ENCODE measurements around the gene NBEAL1.
"Not testable (repeated sequence)": the region's sequence is repeated elsewhere in the genome, so short reads cannot be mapped to it uniquely, and the experiment has no call there.

Gene NBEAL1

DNA sequence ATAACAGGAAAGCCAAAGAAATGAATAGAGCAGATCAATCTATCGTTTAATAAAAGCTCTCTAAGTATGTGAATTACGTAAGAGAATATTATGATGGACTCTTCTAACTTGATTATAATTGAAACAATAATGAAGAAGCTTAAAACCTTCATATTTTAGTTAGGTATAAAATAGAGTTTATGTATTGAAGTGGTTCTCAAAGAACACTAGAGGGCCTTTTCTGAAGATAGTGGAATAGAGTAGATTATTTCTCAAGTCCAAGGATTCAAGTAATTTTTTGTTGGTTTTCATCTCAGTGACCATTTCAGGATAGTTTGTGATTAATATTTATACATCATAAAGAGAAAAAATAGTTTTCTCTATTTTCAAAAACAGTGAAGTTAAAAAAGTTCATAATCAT, 97.7 kb downstream of the NBEAL1 start:
- Mint-ChIP-seq H3K9me3 (no peaks in the 10 kb centered on the region), H3K36me3 (ENCODE audit: low read depth) (peaks cover 39% of the 10 kb centered on the region), H3K27me3 (no peaks in the 10 kb centered on the region), H3K4me1 (ENCODE audit: low read depth) (no peaks in the 10 kb centered on the region), H3K27ac (no peak overlapping the region), H3K4me3 (no peak overlapping the region)
- no peak for DNase-seq

DNA sequence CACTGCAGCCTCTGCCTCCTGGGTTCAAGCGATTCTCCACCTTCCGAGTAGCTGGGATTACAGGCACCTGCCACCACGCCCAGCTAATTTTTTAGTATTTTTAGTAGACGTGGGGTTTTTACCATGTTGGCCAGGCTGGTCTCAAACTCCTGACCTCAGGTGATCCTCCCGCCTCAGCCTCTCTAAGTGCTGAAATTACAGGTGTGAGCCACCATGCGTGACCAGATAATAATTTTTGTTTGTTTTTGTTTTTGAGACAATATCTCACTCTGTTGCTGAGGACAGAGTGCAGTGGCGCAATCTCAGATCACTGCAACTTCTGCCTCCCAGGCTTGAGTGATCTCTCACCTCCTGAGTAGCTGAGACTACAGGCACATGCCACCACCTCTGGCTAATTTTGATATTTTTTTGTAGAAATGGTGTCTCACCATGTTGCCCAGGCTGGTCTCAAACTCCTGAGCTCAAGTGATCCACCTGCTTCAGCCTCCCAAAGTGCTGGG, 100.6 kb downstream of the NBEAL1 start:
- not testable (repeated sequence) for H3K9me3 Mint-ChIP-seq, DNase-seq
- peaks cover 32% of the 10 kb centered on the region for H3K36me3 Mint-ChIP-seq (ENCODE audit: low read depth)

DNA sequence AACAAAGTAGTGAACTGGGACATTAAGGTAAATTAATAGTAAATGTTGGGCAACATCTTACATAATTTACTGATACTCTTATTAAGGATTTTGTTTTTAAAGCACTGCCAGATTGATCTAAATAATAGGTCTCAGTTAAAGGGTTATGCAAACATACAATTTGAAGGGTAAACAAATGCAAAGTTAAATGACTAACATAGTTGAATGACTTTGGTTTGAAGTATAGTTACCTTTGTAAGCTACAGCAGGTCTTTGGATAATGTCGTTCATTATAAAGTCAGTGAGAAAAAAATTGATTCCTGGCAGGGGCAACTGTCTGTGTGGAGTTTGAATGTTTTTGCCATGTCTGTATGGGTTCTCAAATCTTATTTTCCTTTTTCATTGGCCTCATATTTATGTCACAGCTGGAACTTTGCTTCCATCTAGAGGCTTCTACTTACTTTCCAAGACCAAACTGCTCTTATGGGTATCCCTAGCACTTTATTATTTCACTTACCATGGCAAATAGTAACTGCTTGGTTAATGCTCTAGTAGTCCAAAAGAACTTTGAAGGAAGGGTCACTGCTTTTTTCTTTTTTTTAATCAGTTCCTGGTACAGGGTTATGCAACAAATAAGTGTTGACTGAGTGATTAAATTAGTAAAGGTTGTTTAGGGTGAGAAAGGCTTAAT, 107.8 kb downstream of the NBEAL1 start:
- H3K27ac Mint-ChIP-seq, result no peak overlapping the region
- no peaks in the 10 kb centered on the region for H3K27me3 Mint-ChIP-seq
- H3K36me3 Mint-ChIP-seq (ENCODE audit: low read depth), result peaks cover 1% of the 10 kb centered on the region
- DNase-seq, result no peak
- H3K4me3 Mint-ChIP-seq, result no peak overlapping the region
- no peaks in the 10 kb centered on the region for H3K4me1 Mint-ChIP-seq (ENCODE audit: low read depth)
- no peaks in the 10 kb centered on the region for H3K9me3 Mint-ChIP-seq

More for the DNA sequence above, 100.6 kb downstream of the NBEAL1 start:
- not testable (repeated sequence) for H3K27ac Mint-ChIP-seq; H3K4me1 Mint-ChIP-seq (ENCODE audit: low read depth); H3K4me3 Mint-ChIP-seq; H3K27me3 Mint-ChIP-seq

DNA sequence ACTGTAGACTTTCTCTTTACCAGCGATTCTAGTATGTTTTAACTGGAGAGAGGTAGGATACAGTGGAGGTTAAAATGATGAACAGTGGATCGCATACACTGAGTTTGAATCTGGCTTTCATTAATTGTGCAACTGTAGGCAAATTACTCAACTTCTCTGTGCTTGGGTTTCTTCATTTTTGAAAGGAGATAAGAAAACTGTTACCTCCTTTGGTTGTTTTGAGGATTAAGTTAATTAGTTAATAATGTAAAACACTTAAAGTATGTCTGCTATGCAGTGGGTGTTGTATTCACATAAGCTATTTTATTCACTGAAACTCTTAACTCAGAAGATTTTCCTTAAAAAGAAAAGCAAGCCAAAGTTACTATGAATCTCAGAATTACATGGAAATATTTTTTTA, 112.3 kb downstream of the NBEAL1 start:
- no peaks in the 10 kb centered on the region for H3K9me3 Mint-ChIP-seq
- no peak for DNase-seq
- H3K4me1 Mint-ChIP-seq (ENCODE audit: low read depth), result no peaks in the 10 kb centered on the region
- H3K27me3 Mint-ChIP-seq, result no peaks in the 10 kb centered on the region
- H3K36me3 Mint-ChIP-seq (ENCODE audit: low read depth), result peaks cover 7% of the 10 kb centered on the region
- H3K27ac Mint-ChIP-seq, result no peak overlapping the region
- no peak overlapping the region for H3K4me3 Mint-ChIP-seq

DNA sequence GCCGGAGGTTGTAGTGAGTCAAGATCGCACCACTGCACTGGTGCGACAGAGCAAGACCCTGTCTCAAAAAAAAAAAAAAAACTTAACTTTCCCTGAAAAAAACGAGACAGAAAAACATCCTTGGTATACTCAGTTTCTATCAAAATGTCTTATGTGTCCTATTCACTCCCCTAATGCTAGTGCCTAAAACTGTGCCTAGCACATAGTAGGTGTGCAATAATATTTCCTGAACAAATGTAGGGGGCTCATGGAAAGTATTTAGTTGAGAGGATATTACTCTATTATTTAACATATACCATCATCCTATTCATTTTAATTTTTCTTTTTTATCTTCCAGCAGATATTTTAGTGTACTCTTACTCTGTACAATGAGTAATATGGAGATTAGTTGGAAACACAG, 120.4 kb downstream of the NBEAL1 start:
- Mint-ChIP-seq H3K4me3 (no peak overlapping the region), H3K27ac (no peak overlapping the region), H3K27me3 (no peaks in the 10 kb centered on the region), H3K4me1 (ENCODE audit: low read depth) (no peaks in the 10 kb centered on the region), H3K9me3 (no peaks in the 10 kb centered on the region), H3K36me3 (ENCODE audit: low read depth) (no peaks in the 10 kb centered on the region)
- no peak for DNase-seq

DNA sequence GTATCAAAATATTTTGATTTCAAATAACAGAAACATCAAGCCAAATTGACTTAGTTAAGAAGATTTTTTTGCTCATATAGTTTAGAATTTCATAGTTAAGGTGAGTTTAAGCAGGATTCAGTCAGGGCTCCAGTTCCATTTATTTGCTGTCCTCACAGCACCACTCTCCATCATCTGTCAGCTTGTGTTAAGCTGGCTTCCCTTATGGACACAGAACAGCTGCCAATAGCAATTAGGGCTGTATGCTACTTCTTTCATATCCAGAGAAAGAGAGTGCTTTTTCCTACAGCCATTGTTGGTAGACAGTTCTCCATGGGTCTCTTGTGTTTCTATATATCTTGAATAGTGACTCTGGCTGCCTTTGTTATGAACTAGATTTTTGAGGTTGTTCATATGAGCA, 128.7 kb downstream of the NBEAL1 start:
- Mint-ChIP-seq H3K4me1 (ENCODE audit: low read depth) (no peaks in the 10 kb centered on the region), H3K27me3 (no peaks in the 10 kb centered on the region)
- DNase-seq, result no peak

DNA sequence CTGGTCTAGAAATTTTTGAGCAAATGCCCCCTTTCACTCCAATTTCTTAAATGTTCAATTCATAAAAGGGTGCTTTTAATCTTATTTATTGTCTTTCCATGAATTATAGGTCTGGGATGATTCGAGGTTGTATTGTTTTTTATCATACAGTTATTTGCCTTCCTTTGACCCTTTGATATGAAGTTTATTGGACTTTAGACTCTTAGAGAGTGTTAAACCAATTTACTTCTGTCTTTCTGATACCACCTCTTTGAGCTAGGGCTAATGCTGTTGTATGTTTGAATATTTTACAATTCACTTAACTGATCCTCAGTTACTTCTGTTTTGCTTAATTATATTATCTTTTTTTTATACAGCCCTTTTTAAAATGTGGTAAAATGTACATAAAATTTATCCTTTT, 134.5 kb downstream of the NBEAL1 start:
- Mint-ChIP-seq H3K4me1 (ENCODE audit: low read depth) (no peaks in the 10 kb centered on the region), H3K36me3 (ENCODE audit: low read depth) (peaks cover 14% of the 10 kb centered on the region), H3K27me3 (no peaks in the 10 kb centered on the region), H3K9me3 (no peaks in the 10 kb centered on the region), H3K4me3 (no peak overlapping the region), H3K27ac (no peak overlapping the region)
- DNase-seq, result no peak

More for the DNA sequence above, 128.7 kb downstream of the NBEAL1 start:
- H3K36me3 Mint-ChIP-seq (ENCODE audit: low read depth), result no peaks in the 10 kb centered on the region
- no peaks in the 10 kb centered on the region for H3K9me3 Mint-ChIP-seq
- H3K4me3 Mint-ChIP-seq, result no peak overlapping the region
- H3K27ac Mint-ChIP-seq, result no peak overlapping the region

DNA sequence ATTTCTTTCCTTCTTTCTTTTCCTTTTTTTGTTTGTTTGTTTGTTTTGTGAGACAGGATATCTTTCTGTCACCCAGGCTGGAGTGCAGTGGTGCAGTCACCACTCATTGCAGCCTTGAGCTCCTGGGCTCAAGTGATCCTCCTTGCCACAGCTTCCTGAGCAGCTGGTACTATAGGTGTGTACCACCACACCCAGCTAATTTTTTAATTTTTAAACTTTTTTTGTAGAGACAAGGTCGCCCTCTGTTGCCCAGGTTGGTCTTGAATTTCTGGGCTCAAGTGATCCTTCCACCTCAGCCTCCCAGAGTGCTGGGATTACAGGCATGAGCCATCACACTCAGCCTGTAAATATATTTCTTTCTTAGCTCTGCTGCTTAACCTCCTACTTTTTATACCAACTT, 140.7 kb downstream of the NBEAL1 start:
- Mint-ChIP-seq H3K36me3 (ENCODE audit: low read depth) (peaks cover 4% of the 10 kb centered on the region), H3K27me3 (no peaks in the 10 kb centered on the region), H3K9me3 (no peaks in the 10 kb centered on the region), H3K4me1 (ENCODE audit: low read depth) (peaks cover 7% of the 10 kb centered on the region), H3K27ac (no peak overlapping the region), H3K4me3 (no peak overlapping the region)
- DNase-seq, result no peak

DNA sequence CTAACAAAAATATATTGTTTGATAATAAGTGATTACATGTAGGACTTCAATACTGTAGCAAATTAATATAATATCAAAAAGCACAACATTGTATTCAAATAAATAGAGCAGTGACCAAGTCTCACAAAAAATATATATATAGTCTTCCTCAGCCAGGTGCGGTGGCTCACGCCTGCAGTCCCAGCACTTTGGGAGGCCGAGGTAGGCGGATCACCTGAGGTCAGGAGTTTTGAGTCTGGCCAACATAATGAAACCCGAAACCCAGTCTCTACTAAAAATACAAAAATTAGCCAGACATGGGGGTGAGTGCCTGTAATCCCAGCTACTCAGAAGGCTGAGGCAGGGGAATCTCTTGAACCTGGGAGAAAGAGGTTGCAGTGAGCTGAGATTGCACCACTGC, 148.0 kb downstream of the NBEAL1 start:
- DNase-seq; H3K4me1 Mint-ChIP-seq (ENCODE audit: low read depth); H3K27me3 Mint-ChIP-seq; H3K9me3 Mint-ChIP-seq; H3K27ac Mint-ChIP-seq; H3K4me3 Mint-ChIP-seq: not testable (repeated sequence)
- peaks cover 11% of the 10 kb centered on the region for H3K36me3 Mint-ChIP-seq (ENCODE audit: low read depth)

DNA sequence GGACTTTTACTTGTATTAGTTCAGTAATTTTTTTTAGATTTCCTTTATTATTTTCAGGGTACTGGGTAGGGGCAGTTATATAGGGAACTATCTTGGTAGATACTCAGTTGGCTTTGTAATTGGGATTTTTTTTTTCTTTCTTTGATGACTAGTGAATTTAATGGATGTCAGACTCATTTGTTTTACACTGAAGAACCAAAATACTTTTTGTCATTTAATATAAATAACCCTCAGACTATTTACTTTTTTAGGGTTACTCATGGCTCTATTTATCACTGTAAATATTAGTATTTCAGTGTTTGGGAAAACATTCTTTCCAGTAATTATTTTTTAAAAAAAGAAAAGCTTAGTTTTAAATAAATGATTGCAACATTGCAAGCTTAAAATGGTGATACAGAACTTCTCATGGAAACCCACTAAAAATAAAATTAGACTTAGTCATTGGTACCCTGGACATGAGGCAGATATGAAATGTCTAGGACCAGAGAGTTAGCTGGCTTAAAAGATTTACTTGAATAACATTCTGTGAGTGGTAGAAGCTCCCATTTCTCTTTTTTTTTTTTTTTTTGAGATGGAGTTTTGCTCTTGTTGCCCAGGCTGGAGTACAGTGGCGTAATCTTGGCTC, 149.7 kb downstream of the NBEAL1 start:
- no peaks in the 10 kb centered on the region for H3K4me1 Mint-ChIP-seq (ENCODE audit: low read depth)
- H3K36me3 Mint-ChIP-seq (ENCODE audit: low read depth), result peaks cover 15% of the 10 kb centered on the region
- H3K27ac Mint-ChIP-seq, result no peak overlapping the region
- H3K9me3 Mint-ChIP-seq, result no peaks in the 10 kb centered on the region
- H3K27me3 Mint-ChIP-seq, result no peaks in the 10 kb centered on the region
- no peak overlapping the region for H3K4me3 Mint-ChIP-seq
- DNase-seq, result no peak

DNA sequence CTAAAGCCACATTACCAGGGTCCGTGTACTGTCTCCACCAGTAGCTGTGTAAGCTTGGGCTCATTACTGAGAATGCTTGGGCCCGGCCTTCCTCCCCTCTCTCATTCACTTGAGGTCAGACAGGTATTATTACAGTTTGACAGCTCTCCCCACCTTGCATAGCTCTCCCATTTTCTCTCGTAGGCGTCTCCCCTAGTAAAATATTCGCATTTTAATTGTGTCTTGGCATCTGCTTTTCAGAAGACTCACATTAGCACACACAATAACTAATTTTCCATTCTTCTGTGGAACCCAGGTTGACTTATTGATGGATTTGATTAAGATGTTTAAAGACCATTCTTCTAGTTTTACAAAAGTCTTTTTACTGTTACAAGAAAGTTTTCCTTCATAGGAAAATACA, 153.1 kb downstream of the NBEAL1 start:
- Mint-ChIP-seq H3K9me3 (no peaks in the 10 kb centered on the region), H3K4me3 (no peak overlapping the region), H3K27ac (no peak overlapping the region), H3K27me3 (no peaks in the 10 kb centered on the region), H3K36me3 (ENCODE audit: low read depth) (peaks cover 24% of the 10 kb centered on the region), H3K4me1 (ENCODE audit: low read depth) (no peaks in the 10 kb centered on the region)
- no peak for DNase-seq

DNA sequence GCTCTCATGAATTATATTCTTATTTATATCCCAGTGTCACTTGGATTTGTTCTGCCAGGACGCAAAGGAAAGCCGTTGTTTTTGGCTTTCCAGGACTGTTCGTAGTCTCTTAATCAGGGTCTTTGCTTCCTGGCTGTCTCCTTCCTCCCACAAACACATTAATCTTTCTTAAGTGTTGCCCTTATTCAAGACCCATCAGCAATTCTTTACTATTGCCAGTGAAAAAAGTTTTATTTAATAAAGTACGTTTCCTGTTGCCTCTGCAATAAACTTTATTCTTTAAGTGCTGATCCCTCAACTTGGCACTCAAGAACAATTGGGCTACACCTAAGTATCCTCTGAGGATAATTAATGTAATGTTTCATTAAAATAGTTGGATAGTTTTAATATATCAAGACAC, 155.8 kb downstream of the NBEAL1 start:
- Mint-ChIP-seq H3K4me1 (ENCODE audit: low read depth) (no peaks in the 10 kb centered on the region), H3K27ac (no peak overlapping the region), H3K36me3 (ENCODE audit: low read depth) (peaks cover 24% of the 10 kb centered on the region), H3K4me3 (no peak overlapping the region), H3K9me3 (no peaks in the 10 kb centered on the region), H3K27me3 (no peaks in the 10 kb centered on the region)
- no peak for DNase-seq

DNA sequence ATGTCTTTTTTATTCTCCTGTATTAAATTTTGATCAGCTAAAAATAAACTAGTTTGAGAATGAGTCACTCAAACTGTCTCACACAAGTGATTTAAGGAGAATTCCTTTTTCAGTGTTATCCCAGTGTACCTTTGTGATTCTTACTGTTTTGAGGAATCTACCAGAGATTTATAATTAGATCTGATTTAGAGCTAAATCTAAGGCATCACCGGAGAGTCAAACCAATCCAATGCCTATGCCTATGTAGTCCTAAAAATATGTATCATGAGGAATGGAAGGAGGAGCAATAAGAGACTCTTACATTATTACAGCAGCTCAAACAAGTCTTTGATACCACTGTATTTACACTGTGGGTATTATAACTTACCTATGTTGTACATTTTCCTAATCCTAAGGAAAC, 160.7 kb downstream of the NBEAL1 start:
- Mint-ChIP-seq H3K4me1 (ENCODE audit: low read depth) (peaks cover 6% of the 10 kb centered on the region), H3K4me3 (no peak overlapping the region), H3K36me3 (ENCODE audit: low read depth) (peaks cover 15% of the 10 kb centered on the region), H3K27me3 (no peaks in the 10 kb centered on the region), H3K27ac (no peak overlapping the region), H3K9me3 (no peaks in the 10 kb centered on the region)
- no peak for DNase-seq

DNA sequence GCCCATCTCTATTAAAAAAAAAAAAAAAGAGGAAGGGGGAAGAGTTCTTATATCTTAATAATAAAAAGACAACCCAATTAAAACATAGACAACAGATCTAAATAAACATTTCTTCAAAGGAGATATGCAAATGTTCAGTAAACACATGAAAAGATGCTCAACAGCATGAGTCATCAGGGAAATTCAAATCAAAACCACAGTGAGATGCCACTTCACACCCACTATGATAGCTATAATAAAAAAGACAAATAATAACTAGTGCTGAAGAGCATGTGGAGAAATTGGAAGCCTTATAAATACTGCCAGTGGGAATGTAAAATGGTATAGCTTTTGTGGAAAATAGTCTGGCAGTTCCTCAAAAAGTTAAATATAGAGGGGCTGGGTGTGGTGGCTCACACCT, 162.7 kb downstream of the NBEAL1 start:
- no peak for DNase-seq
- no peaks in the 10 kb centered on the region for H3K9me3 Mint-ChIP-seq
- no peak overlapping the region for H3K27ac Mint-ChIP-seq

DNA sequence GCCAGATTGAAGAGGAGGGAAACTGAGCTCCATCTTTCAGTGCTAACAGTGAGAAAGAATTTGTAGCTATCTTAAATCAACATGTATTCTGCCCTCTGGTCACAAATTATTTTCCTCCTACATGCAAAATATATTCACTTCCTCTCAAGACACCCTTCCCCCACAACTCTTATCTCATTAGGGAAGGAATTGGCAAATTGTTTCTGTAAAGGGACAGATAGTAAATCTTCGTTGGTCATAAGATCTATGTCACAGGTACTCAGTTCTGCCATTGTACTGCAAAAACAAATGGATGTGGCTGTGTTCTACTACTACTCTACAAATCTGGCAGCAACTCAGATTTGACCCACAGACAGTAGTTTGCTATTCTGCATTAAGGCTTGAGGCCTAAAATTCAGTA, 171.2 kb downstream of the NBEAL1 start:
- DNase-seq, result no peak
- Mint-ChIP-seq H3K27me3 (no peaks in the 10 kb centered on the region), H3K27ac (no peak overlapping the region), H3K9me3 (no peaks in the 10 kb centered on the region), H3K36me3 (ENCODE audit: low read depth) (peaks cover 9% of the 10 kb centered on the region), H3K4me3 (no peak overlapping the region), H3K4me1 (ENCODE audit: low read depth) (no peaks in the 10 kb centered on the region)

More for the DNA sequence above, 162.7 kb downstream of the NBEAL1 start:
- Mint-ChIP-seq H3K36me3 (ENCODE audit: low read depth) (peaks cover 16% of the 10 kb centered on the region), H3K27me3 (no peaks in the 10 kb centered on the region), H3K4me1 (ENCODE audit: low read depth) (peaks cover 6% of the 10 kb centered on the region), H3K4me3 (no peak overlapping the region)
